Left forelimb (tissue), 1 donor: ENCODE results near the gene SORL1.

Source experiments
- DNase-seq: peaks from one replicate; pipeline ENCODE4 v3.0.0-alpha.2; 2018; ENCODE audit warnings: low spot score

The SORL1 gene

DNA sequence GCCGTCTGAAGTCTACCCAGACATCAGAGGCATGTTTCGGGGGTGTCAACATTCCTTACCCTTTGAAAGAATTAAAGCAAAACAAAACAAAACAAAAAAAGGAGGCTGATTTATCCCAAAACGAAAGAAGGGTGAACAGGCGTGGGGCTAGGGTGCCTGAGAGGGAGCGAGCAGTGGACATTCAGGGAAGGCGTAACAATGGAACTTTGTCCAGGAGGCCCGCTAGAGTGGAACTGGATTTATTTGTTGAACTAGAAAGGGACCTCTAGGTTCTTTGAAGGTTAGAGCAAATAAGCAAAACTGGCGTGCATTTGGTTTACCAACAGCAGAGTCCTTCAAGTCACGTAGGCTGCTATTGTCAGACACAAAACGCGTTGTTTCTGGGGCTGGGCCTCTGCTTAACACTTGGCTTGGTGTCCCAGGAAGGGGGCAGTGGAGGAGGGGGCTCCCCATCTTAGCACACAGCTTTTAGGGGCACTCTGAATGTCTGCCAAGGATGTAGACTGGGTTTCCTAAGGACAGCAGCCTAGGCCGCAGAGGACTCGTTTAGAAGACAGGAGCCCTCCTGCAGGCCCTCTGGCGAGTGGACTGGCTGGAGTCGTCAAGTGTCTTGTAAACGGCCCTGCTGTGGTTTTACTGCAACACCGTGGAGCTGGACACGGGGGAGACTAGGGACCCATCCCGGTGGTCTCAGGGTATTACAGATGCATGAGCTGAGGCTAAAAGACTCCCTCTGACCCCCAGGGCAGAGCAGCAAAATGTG, 204.4 kb downstream of the SORL1 start:
- peak; percentile 67 for DNase-seq

DNA sequence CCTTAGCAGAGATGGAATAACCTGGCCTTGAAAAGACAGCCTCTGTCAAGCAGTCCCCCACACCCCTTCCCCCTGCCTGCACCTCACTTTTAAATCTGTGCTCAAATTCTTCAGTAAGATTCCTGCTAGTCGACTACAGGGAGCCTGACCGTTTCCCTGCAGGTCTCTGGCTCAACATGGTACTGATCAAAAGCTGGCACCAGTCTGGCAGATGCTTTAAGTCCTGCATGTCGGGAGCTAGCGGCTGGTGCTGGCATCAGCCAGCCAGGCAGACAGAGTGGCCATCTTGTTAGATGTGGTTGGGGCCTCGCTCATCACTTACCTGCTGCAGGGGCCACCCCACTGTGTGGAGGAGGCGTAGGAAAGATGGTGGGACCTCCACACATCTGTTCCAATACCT, 205.0 kb downstream of the SORL1 start:
- DNase-seq = no peak

DNA sequence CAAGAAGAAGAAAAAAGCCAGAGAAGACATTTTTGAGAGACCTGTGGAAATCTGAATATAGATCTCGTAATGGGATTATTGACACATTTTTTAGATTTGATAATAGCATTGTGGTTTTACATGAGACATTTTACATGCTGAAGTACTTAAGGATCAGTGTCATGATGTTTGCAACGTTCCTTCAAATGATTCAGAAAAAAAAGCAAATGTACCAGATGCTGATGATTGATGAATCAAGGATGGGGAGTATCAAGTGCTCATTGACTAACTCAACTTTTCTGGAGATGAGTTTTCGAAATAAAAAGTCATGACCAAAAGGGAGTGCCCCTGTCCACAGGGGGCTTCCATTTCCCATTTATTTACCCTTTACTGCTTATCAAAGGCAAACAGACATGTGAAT, 207.7 kb downstream of the SORL1 start:
- DNase-seq = no peak

DNA sequence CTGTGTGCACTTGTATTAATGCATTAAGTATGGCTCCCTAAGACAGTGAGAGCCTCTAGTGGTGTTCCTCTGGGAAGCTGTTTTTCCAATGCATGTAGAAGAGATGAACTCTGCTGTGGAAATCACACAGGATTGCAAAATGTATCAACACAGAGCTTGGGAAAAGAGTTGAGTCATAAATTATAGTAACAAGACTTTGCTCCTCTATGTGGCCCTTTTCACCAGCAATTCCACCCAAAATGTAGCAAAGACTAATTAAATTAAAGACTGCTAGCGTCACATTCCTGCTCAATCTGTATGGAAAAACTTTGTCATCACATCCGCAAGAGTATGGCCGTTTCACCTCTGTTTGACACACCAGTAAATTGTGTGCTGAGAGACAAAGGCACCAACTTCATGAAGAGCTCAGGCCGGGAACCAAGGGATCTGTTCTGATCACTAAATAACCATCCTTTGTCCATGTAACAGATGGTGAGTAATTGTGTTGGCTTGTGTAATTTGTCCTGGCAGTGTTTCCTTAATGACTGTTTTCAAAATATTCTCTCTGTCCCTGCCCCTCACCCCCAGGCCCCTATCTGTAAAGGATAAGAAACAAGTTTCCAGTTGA, 209.9 kb downstream of the SORL1 start:
- DNase-seq = no peak

DNA sequence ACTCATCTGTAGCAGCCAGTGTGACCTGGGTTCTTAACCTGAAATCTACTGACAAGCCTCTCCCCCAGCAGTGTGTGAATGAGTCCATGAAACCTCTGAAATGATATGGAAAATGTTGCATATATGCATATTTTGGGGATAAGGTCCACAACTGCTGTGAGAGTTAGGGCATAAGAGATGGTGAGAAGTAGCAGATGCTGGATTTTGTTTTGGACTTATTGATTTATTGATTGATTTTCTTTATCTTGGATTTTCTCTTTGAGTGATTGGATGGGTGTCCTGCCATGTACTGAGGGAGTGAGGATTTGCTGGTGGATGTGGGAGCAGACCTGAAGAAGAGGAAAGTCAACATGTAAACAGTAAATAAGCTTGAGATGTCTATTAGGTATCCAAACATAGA, 212.0 kb downstream of the SORL1 start:
- DNase-seq = no peak

DNA sequence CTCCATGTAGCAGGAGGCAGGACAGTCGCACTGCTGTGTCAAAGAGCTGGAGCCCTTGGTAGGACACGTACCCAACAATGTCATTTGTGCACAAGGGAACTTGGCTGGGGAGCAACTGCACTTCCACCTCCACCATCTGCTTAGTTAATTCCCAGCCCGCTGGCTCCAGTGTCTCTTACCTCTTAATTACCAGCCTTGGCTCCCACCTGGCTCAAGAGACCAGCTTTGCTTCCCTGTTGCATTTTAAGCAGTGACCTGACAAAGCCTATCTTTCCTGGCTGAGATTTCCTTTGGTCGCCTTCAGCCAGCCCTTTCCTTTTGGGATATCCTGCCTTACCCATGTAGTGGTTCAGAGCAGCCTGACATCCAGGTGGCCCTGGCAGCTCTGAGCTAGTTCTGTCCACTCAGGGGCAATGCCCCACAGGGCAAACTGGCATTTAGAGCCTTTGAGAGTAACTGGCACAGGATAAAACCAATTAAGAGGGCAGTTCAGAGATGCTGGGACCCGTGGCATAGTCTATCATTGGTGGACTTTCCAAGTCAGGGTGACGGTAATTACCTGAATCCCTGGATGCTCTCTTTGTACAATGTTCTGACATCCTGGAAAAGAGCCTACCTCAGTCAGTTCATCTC, 213.2 kb downstream of the SORL1 start:
- no peak for DNase-seq

DNA sequence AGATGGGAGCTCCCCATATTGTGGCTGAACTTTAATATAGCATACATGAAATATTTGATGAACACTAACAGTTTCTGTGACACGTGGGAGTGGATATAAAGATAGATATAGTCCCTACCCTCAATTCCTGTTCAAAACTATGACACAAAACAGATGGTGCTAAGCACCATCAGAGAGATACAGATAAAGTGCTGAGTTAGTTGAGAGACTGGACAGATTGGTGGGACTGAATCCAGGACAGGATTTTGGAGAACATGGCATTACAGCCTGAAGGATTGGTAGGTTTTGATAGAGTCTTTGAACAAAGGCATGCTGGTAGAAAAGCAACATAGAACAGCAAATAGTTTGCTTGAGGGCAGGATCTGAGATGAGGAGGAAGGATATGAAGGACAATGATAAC, 215.7 kb downstream of the SORL1 start:
- no peak for DNase-seq

DNA sequence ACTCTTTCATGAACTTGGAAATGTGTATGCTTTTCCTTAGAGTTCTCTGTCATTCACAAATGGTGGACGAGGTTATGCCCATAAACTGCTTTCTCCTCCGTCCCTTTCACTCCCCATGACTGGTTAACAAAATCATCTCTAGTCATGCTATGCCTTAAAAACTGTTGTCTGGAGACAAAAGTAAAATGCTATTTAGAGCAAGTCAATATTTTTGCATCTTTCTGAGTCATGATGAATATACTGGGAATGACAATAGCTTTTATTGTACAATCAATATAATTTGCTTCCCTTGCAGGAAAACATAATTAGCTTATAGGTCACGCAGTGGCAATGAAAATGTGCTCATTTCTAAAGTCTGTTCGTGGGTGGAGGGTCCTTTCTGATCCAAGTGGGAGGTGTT, 217.3 kb downstream of the SORL1 start:
- no peak for DNase-seq

DNA sequence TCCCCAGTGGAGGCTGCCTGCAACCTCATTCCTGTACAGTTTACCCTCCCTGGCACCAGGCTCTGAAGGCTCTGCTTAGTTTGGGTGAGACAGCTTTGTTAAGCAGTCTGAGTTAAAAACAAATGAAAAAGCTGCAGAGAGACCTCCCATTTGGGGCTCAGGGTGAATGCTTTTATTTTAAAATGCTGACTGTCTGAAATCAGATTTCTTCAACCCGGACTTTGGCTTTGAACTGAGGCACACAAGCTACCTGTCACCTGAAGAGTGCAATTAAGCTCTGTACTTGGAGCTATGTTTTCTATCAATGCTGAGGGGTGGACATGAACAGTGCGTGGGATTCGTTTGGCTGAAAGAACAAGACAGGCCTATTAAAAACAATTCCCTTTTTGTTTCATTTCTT, 218.2 kb downstream of the SORL1 start:
- DNase-seq = no peak

DNA sequence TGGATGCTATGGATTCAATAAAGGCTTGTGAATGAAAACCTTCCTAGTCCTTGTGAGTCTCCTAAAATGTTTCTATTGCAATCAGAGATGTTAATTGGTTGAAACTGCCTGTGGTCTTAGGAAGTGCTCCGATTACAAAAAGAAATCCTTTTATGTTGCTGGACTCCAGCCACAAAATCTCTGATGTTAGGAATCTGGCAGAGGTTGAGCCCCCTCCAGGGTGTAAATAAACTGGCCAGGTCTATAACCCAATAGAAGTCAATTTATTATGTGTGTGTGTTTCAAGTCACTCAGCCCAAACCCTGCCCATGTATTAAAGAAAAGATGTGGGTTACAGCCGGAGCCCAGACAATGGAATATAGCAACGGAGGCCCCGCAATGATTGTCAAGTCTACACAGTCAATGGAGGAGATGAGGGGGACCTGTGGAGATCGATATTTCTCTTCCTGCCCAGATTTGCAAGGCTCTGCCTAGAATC, 218.7 kb downstream of the SORL1 start:
- DNase-seq = no peak

DNA sequence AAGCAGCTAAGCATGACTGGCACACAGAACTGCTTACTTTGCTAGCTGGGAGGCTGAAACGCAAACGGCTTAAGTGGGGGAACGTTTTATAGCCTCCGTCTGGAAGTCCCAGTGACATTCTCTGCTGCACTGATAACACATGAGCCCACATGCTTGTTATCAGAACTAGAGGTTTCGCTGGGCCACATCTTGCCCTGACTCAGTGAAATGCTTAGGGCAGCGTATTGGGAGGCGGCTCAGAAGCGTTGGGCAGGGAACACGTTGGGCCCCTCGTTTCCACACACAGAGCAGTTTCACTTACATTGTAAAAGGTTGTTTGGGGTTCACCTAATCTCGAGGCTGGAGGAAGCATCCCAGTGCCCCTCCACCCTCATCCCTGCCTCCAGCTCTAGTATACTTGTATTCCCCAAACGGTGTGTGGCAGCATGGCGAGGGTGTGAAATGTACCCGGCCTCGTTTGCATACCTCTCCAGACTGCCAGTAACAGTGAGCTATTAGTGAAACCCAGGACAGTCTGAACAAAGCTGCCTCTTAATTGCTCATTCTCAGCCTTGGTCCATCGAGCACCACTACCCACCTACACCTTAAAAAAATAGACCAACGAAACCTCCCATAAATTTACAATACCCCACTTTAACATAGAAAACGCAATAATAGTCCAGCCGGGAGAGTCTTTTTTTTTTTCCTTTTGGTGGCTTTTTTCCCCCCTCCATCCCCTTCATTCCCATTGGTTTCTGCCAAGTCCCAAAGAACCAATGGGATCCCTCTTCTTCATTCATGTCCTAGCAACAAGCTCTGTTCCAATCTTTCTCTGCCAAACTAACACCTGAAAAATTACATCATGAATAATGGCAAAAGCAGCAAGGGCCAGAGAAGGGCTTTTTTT, 219.4 kb downstream of the SORL1 start:
- no peak for DNase-seq

DNA sequence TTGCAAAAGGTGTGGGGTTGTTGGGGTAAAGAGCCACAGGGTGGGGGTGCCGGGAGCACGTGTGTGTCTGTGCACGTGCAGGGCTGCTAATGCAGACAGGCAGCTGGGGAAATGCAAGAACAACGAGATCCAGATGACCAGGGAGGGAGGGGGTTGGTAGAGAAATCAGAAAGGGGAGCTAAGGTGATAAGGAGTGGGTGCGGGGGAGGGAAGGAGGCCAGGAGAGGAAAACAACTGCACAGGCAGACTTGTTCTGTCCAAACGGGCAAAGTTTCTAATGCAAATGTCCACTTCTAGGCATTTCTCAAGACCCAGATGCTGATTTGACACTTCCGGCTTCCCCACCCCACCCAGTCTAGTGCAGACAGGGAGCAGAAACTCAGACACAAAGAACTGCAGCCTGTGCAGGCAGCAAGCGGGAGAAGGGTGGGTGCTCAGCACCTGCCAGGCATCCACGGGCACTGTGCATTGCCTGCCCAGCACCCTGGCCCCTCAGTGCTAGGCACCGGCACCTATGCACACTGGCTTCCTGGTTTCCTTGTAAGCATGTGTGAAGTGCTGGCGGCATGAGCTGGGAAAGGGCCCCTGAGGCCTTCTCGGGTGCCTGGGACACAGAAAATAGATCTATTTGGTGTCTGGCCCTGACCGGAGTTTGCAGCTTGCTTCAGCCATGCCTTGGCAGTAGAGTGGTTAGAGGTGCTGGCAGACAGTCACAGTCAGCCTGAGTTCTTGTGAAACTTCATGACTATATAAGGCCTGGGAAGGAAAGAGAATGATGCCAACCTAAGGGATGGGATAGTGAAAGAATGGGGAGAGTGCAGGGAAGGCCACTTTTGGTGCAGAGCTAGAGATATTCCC, 220.7 kb downstream of the SORL1 start:
- no peak for DNase-seq

DNA sequence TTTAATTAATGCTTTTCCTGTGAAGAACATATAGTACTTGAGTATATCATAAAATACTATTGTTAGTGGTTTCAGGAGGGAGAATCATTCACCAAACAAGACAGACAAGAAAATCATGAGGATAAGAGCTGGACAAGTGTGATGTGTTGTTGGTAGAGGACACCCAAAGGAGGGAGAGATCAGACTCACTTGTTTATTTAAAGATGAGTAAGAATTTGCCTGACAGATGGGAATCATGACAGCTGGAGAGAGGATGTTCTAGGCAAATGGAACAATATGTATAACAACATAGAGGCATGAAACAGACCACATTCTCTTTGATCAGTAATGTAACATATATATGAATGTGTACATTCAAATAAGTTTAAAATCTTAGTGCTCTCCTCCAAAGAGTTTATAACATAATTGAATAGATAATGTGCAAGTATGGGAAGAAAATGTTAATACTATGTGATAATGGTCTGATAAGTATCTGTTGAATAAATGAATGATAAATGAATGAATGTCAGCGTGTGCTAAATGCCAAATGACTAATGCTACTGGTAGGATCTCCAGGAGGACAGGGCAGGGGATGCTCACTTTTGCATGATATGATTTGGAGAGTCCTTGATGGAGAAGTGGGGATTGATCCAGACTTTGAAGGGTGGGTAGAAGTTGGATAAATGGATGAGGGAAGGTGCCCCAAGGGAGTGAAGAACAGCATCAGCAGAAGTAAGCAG, 229.6 kb downstream of the SORL1 start:
- no peak for DNase-seq
